GM18505 (cell line): Measurements from ENCODE around the gene SUPT4H1.

Experiments used
- ATAC-seq: cut with Tn5 transposase; IDR thresholded peaks from one replicate; pipeline ENCODE4 v1.9.1; 2021; ENCODE audit not compliant: unreplicated experiment
- POLR2A ChIP-seq: IDR thresholded peaks from 4 replicates; pipeline ENCODE4 v1.6.1; 2011; ENCODE audit warnings: borderline replicate concordance; ENCODE audit not compliant: insufficient read depth, insufficient read length; ENCODE audit errors: extremely low read depth

SUPT4H1 gene

DNA sequence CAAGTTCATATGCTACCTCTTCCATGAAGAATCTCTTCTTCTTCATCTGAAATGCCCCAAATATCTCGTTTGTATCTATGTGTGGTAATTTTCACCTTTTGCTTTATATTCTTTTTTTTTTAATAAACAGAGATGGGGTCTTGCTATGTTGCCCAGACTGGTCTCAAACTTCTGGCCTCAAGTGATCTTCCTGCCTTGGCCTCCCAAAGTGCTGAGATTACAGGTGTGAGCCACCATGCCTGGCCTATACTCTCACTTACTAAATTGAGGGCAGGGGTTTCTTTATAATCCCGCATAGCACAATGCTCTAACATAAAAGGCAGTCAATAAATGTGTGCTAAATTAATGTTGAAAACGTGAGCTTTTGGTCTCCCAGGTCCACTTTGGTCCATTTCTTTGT lies 34.7 kb upstream of the SUPT4H1 start:
- no peak for ATAC-seq

DNA sequence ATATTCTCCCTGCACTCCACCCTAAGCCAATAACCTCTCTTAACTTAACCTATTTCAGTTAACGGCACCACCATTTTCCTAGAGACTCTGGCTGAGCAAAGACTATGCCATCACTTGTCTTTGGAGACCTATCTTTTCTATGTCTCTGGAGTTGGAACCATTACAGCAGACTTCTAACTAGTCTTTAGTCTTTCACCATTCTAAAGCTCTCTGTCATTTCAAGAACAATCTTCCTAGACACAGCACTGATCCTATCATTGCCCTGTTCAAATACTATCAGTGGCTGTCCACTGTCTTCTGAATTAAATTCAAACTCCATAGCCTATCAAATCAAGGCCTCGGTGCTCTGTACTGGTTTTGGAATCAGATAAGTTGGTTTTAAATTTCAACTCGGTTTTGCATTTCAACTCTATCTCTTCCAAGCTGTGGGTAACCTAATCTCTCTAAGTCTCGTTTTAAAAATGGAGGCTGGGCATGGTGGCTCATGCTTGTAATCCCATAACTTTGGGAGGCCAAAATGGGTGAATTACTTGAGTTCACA lies 33.4 kb upstream of the SUPT4H1 start:
- no peak for TF ChIP-seq POLR2A
- ATAC-seq: no peak

More for the DNA sequence above, 34.7 kb upstream of the SUPT4H1 start:
- TF ChIP-seq POLR2A: no peak

DNA sequence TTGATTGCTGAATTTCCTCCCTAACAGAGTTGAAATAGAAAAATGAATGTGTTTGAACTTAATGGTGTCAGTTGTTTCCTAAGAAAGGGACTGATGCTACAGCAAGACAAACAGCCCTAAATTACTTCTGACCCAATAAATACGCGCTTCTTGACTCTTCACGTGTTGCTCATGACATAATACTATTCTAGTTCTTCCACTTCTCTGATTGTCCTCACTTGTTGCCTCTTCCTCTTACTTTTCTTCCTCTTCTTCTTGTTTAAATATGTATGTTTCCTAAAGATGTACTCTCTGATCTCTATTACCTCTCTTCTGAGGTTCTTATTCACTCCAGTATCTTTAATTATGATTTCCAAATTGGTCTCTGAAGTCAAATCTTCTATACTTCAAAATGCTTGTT lies 32.9 kb upstream of the SUPT4H1 start:
- no peak for ATAC-seq
- no peak for TF ChIP-seq POLR2A

- no peak for TF ChIP-seq POLR2A
- ATAC-seq: no peak
These were observed 32.0 kb upstream of the SUPT4H1 start for GRCh38 chr17:58383892-58384462.

- no peak for ATAC-seq
These were observed 30.9 kb upstream of the SUPT4H1 start for GRCh38 chr17:58382872-58383242.

DNA sequence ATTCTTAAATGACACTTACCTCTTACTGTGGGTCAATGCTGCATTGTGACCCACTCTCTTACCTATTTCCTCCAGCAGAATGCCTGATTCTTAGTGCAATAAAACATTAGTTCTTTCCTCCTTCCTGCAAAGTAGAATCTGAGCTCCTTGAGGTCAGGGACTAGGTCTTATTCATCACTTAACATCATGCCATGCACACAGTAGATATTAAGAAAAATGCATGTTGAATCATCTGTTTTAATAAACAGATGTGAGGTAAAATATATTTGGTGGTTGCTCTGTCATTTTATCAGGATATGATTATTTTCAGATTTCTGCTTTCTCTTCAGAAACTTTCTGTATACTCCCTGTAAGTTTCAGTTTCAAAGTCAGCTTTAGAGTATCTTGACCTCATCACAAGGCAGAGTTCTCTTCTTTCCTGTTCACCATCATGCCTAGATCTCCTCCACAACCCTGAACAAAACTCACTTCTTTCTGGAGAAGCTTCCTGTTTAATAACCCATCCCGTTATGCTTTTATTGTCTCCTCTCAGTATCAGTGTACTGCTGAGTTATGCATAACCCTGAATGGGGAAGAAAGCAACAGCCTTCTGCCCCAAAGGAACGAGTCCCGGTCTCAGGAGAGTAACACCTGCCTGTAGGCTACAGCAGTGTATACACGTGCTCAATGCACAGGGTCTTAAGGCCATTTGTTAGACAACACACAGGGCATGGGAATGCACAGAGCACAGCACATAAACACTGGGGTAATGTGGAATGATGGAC lies 30.3 kb upstream of the SUPT4H1 start:
- no peak for ATAC-seq

More at GRCh38 chr17:58382872-58383242, 30.9 kb upstream of the SUPT4H1 start:
- TF ChIP-seq POLR2A: no peak

GRCh38 chr17:58381124-58382035 lies 29.4 kb upstream of the SUPT4H1 start:
- no peak for TF ChIP-seq POLR2A
- no peak for ATAC-seq

More for the DNA sequence above, 30.3 kb upstream of the SUPT4H1 start:
- TF ChIP-seq POLR2A: no peak

- no peak for TF ChIP-seq POLR2A
- ATAC-seq: no peak
These were observed 28.5 kb upstream of the SUPT4H1 start for GRCh38 chr17:58380207-58381123.

DNA sequence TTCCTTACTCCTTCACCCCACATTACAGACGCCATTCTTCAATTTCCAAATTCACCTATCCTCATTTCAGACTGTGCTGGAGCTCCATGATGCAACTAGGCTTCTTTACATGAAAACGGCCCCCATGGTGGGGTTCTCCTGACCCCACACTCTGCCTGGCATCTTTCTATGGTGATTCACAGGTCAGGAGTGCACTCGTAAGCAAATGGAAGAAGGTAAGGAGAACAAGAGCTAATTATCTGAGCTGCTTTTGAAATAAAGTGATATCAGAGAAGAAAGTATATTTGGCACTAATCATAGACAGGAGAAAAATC lies 27.5 kb upstream of the SUPT4H1 start:
- TF ChIP-seq POLR2A: no peak
- ATAC-seq: no peak

DNA sequence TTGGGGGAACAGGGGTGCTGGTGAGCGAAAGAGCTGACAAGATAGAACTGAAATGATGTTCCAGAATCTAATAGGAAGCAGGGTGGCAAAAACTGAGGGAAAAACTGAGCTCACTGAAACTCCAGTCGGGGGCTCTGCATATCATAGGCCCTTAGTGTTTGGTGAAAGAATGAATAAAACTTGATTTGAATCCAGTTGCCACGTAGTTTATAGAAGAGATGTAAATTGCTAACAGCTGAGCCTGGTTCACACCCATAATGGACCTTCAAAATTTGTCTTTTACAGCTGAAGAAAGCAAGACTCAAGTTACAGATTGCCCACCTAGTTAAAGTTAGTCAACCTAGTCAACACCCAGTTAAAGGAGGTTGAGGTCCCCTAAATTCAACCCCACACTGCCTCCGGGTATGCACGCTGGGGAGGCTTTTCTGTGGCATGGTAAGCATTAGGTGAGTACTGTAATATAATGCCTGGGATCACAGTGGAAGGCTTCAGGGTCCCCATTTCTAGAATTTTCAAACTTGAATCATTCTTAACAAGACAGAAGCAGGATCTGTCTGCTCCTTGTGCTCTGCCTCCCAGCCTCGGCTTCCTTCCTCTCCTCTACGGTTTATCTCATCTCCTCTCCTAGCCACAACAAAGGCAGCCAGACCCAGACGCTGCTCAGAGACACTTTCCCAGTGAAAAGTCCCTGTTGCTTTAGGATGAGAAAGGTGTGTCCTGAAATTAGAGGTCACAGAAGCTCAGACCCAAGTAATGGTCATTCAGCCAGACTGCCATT lies 26.9 kb upstream of the SUPT4H1 start:
- no peak for ATAC-seq
- no peak for TF ChIP-seq POLR2A

- no peak for TF ChIP-seq POLR2A
- ATAC-seq: no peak
These were observed 25.7 kb upstream of the SUPT4H1 start for GRCh38 chr17:58377661-58378060.

DNA sequence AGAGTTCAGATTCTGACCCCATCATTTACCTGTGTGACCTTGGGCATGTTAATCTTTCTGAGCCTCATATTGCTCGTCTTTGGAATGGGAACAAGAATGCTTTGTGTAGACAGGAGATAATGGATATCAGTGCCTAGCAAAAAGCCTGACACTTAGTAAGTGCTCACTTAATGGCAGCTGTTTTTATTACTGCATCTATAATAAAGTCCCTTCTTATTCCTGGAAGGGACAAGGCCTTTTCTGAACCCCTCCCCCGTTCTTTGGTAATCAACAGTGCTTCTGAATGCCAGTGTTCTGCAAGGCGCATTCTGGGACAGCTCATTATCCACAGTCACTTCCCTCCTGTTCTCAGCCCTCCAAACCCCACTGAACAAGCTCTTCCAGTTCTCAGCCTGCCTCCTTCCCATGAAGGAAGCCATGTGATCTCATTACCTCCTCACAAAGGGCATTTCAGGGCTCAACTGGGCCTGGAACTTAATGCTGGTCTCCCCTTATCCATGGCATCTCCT lies 25.1 kb upstream of the SUPT4H1 start:
- TF ChIP-seq POLR2A: no peak
- ATAC-seq: no peak
